ENCODE results near the gene PPP4R3C.
"Not testable (repeated sequence)": the region's sequence is repeated elsewhere in the genome, so short reads cannot be mapped to it uniquely, and the experiment has no call there.

Gene PPP4R3C

DNA sequence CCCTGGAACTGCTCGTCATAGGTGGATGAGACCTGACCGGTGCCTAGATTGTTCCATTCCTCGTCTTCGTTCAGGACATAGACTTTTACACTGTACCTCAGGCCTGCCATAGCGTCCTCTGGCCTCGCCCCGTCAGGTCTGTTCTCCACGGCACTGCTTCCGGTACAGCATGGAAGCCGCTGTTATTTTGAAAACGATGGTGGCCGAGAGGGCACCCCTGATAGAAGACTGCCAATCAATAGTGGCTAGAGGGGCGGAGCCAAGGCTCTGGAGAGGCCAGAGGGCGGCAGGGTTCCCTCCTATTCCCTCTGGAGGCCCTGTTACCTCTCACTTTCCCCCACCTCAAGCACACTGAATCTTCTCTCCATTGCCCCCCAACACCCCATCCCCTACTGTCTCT lies at the start of gene PPP4R3C:
TSS of gene PPP4R3C (minus strand) at position 155 of the 400 bp plus-strand sequence. CDS start at position 110, 45 bp downstream.
- Histone ChIP-seq H3K9ac (ENCODE audit: insufficient read length, low read depth) (no peak within 1 kb of the TSS), H3K27me3 (ENCODE audit: insufficient read depth, insufficient read length) (no peaks in the 10 kb centered on the region), H3K9me3 (ENCODE audit: insufficient read depth, low read length) (no peaks in the 10 kb centered on the region), H3K36me3 (ENCODE audit: insufficient read depth, insufficient read length, low read length) (no peaks in the 10 kb centered on the region), H3K4me3 (ENCODE audit: insufficient read length, low read depth) (no peak within 1 kb of the TSS), H3K4me1 (ENCODE audit: insufficient read depth, insufficient read length) (no peaks in the 10 kb centered on the region)
- no peak for DNase-seq (ENCODE audit: low read depth, low spot score)
- TF ChIP-seq SUZ12 (IDR thresholded peaks at IDR 0.05; ENCODE audit: extremely low read depth, insufficient read depth, insufficient read length): no peak

DNA sequence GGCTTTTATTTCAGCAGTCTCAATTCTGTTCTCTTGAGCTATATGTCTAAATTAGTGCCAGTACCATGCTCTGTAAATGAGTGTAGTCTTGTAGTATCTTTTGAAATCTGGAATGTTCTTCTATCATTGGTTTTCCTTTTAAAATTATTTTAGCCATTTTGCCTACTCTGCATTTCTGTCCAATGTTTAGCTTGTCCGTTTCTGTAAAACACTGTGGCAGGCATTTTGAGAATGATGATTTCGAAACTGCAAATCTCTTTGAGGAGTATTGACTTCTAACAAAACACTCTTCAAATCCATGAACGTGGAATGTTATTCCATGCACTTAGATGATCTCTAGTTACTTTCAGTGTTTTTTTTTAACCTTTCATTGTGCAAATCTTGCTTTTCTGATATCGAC lies 28.3 kb upstream of the PPP4R3C start:
- H3K4me3 ChIP-seq (ENCODE audit: insufficient read length, low read depth): no peak overlapping the region
- TF ChIP-seq YY1 (IDR thresholded peaks at IDR 0.05; ENCODE audit: insufficient read depth, insufficient read length) (no peak), ZNF274 (IDR thresholded peaks at IDR 0.05; ENCODE audit: low read depth, low read length) (no peak), SUZ12 (IDR thresholded peaks at IDR 0.05; ENCODE audit: extremely low read depth, insufficient read depth, insufficient read length) (no peak)

GRCh38 chrX:27466051-27466450 lies 2.9 kb upstream of the PPP4R3C start:
- no peaks in the 10 kb centered on the region for H3K9me3 ChIP-seq (ENCODE audit: insufficient read depth, low read length)
- H3K4me1 ChIP-seq (ENCODE audit: insufficient read depth, insufficient read length): no peaks in the 10 kb centered on the region
- no peaks in the 10 kb centered on the region for H3K36me3 ChIP-seq (ENCODE audit: insufficient read depth, insufficient read length, low read length)
- TF ChIP-seq YY1 (IDR thresholded peaks at IDR 0.05; ENCODE audit: insufficient read depth, insufficient read length): no peak
- TF ChIP-seq ZNF274 (IDR thresholded peaks at IDR 0.05; ENCODE audit: low read depth, low read length): no peak
- no peak for TF ChIP-seq SUZ12 (IDR thresholded peaks at IDR 0.05; ENCODE audit: extremely low read depth, insufficient read depth, insufficient read length)
- no peak overlapping the region for H3K4me3 ChIP-seq (ENCODE audit: insufficient read length, low read depth)
- no peaks in the 10 kb centered on the region for H3K27me3 ChIP-seq (ENCODE audit: insufficient read depth, insufficient read length)
- no peak overlapping the region for H3K9ac ChIP-seq (ENCODE audit: insufficient read length, low read depth)
- DNase-seq (ENCODE audit: low read depth, low spot score): no peak

More for the DNA sequence above, 28.3 kb upstream of the PPP4R3C start:
- Histone ChIP-seq H3K27me3 (ENCODE audit: insufficient read depth, insufficient read length) (no peaks in the 10 kb centered on the region), H3K9me3 (ENCODE audit: insufficient read depth, low read length) (no peaks in the 10 kb centered on the region), H3K4me1 (ENCODE audit: insufficient read depth, insufficient read length) (no peaks in the 10 kb centered on the region), H3K36me3 (ENCODE audit: insufficient read depth, insufficient read length, low read length) (no peaks in the 10 kb centered on the region), H3K9ac (ENCODE audit: insufficient read length, low read depth) (no peak overlapping the region)
- no peak for DNase-seq (ENCODE audit: low read depth, low spot score)

GRCh38 chrX:27465036-27465435 lies 1.9 kb upstream of the PPP4R3C start:
- no peaks in the 10 kb centered on the region for H3K36me3 ChIP-seq (ENCODE audit: insufficient read depth, insufficient read length, low read length)
- no peak for DNase-seq (ENCODE audit: low read depth, low spot score)
- H3K27me3 ChIP-seq (ENCODE audit: insufficient read depth, insufficient read length): no peaks in the 10 kb centered on the region
- H3K9me3 ChIP-seq (ENCODE audit: insufficient read depth, low read length): no peaks in the 10 kb centered on the region
- no peaks in the 10 kb centered on the region for H3K4me1 ChIP-seq (ENCODE audit: insufficient read depth, insufficient read length)
- no peak overlapping the region for H3K9ac ChIP-seq (ENCODE audit: insufficient read length, low read depth)
- no peak overlapping the region for H3K4me3 ChIP-seq (ENCODE audit: insufficient read length, low read depth)
- TF ChIP-seq SUZ12 (IDR thresholded peaks at IDR 0.05; ENCODE audit: extremely low read depth, insufficient read depth, insufficient read length): no peak
- no peak for TF ChIP-seq ZNF274 (IDR thresholded peaks at IDR 0.05; ENCODE audit: low read depth, low read length)
- no peak for TF ChIP-seq YY1 (IDR thresholded peaks at IDR 0.05; ENCODE audit: insufficient read depth, insufficient read length)

DNA sequence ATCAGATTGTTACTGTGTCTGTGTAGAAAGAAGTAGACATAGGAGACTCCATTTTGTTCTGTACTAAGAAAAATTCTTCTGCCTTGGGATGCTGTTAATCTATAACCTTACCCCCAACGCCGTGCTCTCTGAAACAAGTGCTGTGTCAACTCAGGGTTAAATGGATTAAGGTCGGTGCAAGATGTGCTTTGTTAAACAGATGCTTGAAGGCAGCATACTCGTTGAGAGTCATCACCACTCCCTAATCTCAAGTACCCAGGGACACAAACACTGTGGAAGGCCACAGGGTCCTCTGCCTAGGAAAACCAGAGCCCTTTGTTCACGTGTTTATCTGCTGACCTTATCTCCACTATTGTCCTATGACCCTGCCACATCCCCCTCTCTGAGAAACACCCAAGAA lies 4.0 kb downstream of the PPP4R3C start:
- H3K4me1 ChIP-seq (ENCODE audit: insufficient read depth, insufficient read length); H3K27me3 ChIP-seq (ENCODE audit: insufficient read depth, insufficient read length); H3K9ac ChIP-seq (ENCODE audit: insufficient read length, low read depth); H3K9me3 ChIP-seq (ENCODE audit: insufficient read depth, low read length); H3K36me3 ChIP-seq (ENCODE audit: insufficient read depth, insufficient read length, low read length); DNase-seq (ENCODE audit: low read depth, low spot score); H3K4me3 ChIP-seq (ENCODE audit: insufficient read length, low read depth): not testable (repeated sequence)

DNA sequence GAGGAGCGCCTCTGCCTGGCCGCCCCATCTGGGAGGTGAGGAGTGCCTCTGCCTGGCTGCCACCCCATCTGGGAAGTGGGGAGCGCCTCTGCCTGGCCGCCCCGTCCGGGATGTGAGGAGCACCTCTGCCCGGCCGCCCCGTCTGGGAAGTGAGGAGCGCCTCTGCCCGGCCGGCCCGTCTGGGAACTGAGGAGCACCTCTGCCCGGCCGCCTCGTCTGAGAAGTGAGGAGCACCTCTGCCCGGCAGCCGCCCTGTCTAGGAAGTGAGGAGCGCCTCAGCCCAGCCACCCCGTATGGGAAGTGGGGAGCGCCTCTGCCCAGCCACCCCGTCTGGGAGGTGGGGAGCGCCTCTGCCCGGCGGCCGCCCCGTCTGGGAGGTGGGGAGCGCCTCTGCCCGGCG lies 4.6 kb downstream of the PPP4R3C start:
- H3K9me3 ChIP-seq (ENCODE audit: insufficient read depth, low read length); H3K9ac ChIP-seq (ENCODE audit: insufficient read length, low read depth); H3K36me3 ChIP-seq (ENCODE audit: insufficient read depth, insufficient read length, low read length); H3K4me3 ChIP-seq (ENCODE audit: insufficient read length, low read depth); DNase-seq (ENCODE audit: low read depth, low spot score); H3K4me1 ChIP-seq (ENCODE audit: insufficient read depth, insufficient read length); H3K27me3 ChIP-seq (ENCODE audit: insufficient read depth, insufficient read length): not testable (repeated sequence)

GRCh38 chrX:27451324-27451723 lies 11.8 kb downstream of the PPP4R3C start:
- no peak for DNase-seq (ENCODE audit: low read depth, low spot score)
- H3K27me3 ChIP-seq (ENCODE audit: insufficient read depth, insufficient read length): no peaks in the 10 kb centered on the region

GRCh38 chrX:27446423-27446822 lies 16.7 kb downstream of the PPP4R3C start:
- Histone ChIP-seq H3K9ac (ENCODE audit: insufficient read length, low read depth) (no peak overlapping the region), H3K4me3 (ENCODE audit: insufficient read length, low read depth) (no peak overlapping the region), H3K27me3 (ENCODE audit: insufficient read depth, insufficient read length) (no peaks in the 10 kb centered on the region), H3K4me1 (ENCODE audit: insufficient read depth, insufficient read length) (no peaks in the 10 kb centered on the region), H3K9me3 (ENCODE audit: insufficient read depth, low read length) (no peaks in the 10 kb centered on the region; the same call in 1 of the 2 replicates), H3K36me3 (ENCODE audit: insufficient read depth, insufficient read length, low read length) (no peaks in the 10 kb centered on the region)
- DNase-seq (ENCODE audit: low read depth, low spot score): no peak
- TF ChIP-seq ZNF274 (IDR thresholded peaks at IDR 0.05; ENCODE audit: low read depth, low read length): no peak
- TF ChIP-seq YY1 (IDR thresholded peaks at IDR 0.05; ENCODE audit: insufficient read depth, insufficient read length): no peak
- TF ChIP-seq SUZ12 (IDR thresholded peaks at IDR 0.05; ENCODE audit: extremely low read depth, insufficient read depth, insufficient read length): no peak

More at GRCh38 chrX:27451324-27451723, 11.8 kb downstream of the PPP4R3C start:
- TF ChIP-seq ZNF274 (IDR thresholded peaks at IDR 0.05; ENCODE audit: low read depth, low read length): no peak
- TF ChIP-seq YY1 (IDR thresholded peaks at IDR 0.05; ENCODE audit: insufficient read depth, insufficient read length): no peak
- no peak for TF ChIP-seq SUZ12 (IDR thresholded peaks at IDR 0.05; ENCODE audit: extremely low read depth, insufficient read depth, insufficient read length)
- no peaks in the 10 kb centered on the region for H3K36me3 ChIP-seq (ENCODE audit: insufficient read depth, insufficient read length, low read length)
- no peak overlapping the region for H3K4me3 ChIP-seq (ENCODE audit: insufficient read length, low read depth)
- no peak overlapping the region for H3K9ac ChIP-seq (ENCODE audit: insufficient read length, low read depth)
- no peaks in the 10 kb centered on the region for H3K9me3 ChIP-seq (ENCODE audit: insufficient read depth, low read length)
- no peaks in the 10 kb centered on the region for H3K4me1 ChIP-seq (ENCODE audit: insufficient read depth, insufficient read length)

Data from NT2/D1 (cell line).